HuH-7 (cell line): Measurements from ENCODE around the gene WASL.
"Not testable (repeated sequence)": the region's sequence is repeated elsewhere in the genome, so short reads cannot be mapped to it uniquely, and the experiment has no call there.

Experiments used
- DNase-seq: peaks from one replicate; pipeline ENCODE4 v3.0.0; 2011; ENCODE audit warnings: low spot score

The WASL gene

DNA sequence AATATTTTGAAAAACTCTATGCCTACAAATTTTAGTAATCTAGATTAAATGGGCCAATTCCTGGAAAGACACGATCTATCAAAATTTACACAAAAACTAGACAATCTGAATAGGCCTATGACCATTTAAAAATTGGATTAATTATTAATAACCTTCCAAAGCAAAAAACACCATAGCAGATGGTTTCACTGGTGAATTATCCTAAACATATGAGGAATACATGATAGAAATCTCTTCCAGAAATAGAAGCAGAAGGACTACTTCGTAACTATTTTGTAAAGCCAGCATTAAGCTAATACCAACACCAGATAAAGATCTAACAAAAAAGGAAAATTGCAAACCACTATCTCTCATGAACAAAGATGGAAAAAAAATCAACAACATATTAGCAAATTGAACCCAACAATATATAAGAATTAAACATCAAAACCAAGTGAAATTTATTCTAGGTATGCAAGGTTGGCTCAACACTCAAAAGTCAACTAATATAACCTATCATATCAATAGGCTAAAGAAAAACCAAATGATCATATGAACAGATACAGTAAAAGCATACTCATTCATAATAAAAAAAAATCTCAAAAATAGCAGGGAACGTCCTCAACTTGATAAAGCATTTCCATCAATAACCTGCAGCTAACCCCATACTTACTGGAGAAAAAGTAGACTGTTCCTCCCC is 16.3 kb downstream of the WASL start:
- DNase-seq: no peak

DNA sequence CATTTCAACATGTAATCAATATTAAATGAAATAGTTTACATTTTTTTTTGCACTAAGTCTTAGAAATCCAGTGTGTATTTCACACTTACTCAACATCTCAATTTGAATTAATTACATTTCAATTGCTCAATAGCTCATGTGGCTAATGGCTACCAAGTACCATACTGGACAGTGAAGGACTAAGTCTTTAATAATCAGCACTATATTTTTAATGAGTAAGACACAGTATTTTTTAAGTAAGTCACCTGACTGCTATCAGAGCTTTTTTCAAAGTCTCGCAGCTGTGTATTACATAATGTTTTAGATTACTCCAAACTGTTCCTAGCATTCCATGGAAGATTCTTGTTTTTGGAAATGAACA is 19.6 kb downstream of the WASL start:
- no peak for DNase-seq

DNA sequence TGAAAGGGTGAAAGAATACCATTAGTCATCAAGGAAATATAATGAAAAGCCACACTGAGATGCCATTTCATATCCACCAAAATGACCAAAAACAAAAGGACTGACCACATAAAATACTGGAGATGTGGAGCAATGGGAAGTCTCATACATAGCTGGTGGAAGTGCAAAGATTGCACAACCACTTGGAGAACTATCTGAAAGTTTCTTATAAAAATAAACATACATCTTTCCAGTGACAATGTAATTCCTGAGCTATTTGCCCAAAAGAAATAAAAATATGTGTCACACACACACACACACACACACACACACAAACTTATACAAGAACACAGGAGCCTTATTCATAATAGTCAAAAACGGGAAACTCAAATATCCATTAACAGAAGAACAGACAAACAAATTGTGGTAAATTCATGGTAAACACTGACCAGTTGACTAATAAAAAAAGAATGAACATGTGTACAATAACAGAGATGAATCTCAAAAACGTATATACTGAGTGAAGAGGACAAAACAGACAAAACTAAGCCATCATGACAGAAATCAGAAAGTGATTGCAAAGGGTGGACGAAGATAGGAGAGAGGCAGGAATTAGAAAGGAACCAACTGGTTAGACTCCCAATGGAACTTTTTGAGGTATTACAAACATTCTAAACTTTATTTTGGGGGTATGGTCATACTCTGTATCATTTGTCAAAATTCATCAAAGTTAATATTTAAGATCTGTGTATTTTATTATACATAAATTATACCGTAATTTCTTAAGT is 21.5 kb downstream of the WASL start:
- DNase-seq: no peak

DNA sequence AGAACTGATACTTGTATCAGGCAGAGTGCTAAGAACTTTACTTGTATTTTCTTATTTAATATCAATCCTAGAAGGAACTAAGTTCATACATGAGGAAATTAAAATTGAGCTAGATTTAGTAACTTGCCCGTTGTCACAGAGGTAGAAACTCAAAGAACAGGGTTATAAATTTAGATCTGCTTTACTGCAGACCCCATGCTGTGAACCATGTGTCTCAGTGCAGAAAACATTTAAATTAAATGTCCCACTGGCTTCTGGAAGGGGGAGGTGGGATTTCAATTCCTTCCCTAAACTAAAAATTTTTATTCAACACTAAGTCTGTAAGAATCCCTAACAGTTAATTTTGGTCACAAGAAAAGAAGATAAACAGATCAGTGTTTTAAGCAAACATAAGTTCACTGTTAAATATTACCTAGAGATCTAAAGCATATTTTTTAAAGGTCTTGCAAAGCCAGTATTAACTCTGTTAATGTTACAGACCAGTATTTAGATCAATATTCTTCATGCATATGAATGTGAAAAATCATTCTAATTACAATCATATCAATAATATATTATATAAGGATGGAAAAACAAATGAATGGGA is 23.1 kb downstream of the WASL start:
- DNase-seq: no peak

DNA sequence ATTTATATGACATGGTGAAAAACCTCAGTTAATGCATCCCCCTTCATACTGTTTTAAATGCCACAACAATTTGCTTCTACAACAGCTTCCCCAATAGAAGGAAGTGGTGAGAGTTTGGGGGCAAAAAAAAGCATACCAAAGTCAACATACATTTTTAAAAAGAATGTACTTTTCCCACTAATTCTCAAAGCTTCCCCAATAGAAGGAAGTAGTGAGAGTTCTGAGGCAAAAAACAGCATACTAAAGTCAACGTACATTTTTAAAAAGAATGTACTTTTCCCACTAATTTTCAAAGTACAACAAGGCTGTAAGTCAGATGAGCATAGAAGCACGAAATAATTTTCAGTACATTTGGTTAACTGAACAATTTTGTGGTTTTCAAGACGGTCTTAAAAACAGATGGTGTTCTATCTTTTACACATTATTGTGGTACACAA is 24.0 kb downstream of the WASL start:
- no peak for DNase-seq

DNA sequence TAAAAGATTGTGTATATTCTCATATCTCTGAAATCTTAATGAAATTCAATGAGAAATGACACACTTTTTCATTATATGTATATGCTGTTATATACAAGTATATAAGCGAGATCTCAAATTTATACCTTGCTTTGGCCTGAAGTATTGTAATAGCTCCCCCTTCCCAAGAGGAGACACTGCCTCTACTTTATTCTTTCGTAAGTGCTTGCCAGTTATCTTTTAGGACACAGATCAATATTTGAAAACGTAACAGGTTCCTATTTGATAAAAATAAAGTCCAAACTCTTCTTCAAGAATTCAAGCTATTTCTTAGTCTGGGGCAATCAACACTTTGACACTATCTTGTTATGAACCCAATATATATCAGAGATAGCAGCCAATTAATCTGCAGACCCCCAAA is 24.9 kb downstream of the WASL start:
- no peak for DNase-seq

DNA sequence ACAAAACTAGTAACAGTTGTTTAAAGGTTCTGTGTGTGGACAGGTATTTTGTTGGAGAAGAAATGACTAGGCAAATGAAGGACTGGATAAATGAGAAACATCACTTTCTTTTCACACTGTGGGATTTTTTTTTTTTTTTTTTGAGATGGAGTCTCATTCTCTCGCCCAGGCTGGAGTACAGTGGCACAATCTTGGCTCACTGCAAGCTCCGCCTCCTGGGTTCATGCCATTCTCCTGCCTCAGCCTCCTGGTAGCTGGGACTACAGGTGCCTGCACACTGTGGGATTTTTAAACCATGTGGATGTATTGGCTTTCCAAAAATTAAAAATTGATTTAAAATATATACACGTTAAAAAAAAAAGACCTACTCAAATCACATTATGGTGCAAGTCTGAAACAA is 28.3 kb downstream of the WASL start:
- DNase-seq: not testable (repeated sequence)

DNA sequence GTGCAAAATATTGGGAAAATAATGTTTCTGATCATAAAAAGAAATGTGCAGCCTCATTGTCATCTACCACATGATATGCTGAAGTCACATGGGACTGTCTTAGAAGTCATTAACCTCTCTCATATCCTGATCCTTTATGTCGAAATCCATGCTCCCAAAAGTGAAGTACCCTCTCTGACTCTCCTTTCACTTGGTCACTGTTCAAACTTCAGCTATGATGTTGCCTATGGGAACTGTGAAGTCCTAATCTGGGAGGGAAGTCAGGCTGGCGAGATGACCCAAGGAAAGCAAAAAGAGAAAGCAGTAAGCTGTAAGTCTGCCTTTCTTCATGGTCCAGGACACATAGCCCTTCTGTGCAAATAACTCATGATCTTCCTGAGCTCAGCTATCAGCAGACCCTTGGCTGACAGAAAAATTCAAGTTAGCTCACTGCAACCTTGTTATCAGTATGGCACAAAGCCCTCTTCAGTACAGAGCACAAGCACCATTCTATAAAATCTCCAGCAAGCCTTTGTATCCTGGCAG is 29.5 kb downstream of the WASL start:
- DNase-seq: no peak

DNA sequence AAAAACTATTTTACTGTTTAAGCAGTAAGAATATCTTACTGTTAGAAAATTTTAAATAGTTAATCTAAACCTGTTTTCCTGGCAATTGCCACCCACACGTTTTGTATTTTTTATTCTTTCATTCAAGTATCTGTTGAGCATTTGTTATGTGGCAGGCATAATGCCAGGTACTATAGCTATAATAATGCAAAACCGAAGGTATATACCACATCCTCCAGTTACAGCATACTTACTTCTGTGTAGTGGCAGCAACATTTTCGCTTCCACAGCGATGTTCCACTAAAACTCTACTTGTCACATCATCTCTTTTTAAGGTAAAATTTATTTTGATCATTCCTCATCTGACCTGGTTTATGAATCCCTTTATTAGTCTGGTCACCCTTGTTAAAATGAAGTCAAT is 30.0 kb downstream of the WASL start:
- DNase-seq: no peak

DNA sequence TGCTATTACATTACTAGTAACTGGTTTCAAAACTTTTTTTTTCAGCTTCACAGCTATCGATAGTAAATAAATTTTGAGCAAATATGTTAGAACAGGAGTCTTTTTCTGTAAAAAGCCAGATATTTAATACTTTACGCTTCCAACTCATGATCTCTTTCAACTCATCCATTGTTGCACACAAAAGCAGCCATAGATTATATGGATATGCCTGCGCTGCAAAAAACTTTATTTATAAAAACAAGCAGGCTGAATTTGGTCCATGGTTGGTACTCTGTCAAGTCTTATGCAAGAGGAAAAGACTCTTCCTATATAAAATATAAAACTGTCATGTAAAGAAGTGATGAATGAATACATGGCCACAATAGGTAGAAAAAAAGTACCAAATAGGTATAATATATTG is 31.1 kb downstream of the WASL start:
- DNase-seq: no peak

DNA sequence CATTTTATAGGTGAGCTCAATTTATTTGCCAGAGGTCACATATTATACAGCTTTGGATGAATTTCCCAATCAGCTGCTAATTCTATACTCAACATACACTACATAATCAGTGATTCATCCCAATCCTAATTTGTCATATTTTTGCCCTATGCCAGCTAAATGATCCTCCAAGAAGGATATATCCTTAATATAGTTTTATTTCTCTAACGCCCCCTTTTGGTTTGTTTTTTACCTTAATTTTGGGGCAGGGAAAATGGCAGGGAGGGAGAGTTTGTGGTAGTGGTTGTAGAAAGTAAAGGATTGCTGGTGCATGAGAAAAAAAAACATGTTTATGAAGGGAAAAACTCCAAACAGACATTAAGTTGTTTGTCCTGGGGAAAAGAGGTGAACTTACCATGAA is 31.9 kb downstream of the WASL start:
- no peak for DNase-seq

DNA sequence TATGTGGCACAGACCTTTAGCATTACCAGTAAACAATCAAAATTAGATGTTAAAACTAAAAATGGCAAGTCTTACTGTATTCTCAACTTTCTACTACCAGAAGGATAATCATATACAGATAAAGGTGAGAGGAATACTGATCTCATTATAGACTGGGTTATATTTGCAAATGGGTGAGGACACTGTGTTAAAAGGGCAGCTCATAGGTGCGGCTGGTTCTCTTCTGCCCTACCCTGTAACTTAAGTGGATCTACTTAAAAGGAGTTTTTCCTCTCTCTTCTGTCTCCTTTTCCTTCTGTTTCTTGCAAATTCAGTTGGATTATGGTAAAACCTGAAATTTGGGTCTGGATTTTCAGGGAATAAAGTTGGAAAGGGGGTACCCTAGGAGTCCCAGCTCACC is 33.0 kb downstream of the WASL start:
- no peak for DNase-seq

DNA sequence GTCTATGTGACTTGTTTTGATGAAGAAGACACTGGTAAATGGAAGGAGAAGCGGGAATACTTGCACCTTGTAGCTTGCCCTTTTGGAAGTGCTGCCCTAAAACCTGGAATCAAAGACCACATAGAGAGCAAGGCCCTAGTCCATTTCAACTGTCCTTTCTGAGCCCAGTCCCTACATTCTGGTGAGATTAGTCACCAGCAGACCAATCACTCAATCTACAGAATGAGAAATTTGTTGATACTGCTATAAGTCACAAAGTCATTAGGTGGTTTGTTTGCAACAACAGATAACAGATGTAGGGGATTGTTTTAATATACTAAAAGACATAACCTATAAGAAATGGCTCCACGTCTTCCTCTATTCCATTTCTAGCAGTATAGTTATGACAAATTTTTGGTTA is 33.6 kb downstream of the WASL start:
- DNase-seq: no peak

DNA sequence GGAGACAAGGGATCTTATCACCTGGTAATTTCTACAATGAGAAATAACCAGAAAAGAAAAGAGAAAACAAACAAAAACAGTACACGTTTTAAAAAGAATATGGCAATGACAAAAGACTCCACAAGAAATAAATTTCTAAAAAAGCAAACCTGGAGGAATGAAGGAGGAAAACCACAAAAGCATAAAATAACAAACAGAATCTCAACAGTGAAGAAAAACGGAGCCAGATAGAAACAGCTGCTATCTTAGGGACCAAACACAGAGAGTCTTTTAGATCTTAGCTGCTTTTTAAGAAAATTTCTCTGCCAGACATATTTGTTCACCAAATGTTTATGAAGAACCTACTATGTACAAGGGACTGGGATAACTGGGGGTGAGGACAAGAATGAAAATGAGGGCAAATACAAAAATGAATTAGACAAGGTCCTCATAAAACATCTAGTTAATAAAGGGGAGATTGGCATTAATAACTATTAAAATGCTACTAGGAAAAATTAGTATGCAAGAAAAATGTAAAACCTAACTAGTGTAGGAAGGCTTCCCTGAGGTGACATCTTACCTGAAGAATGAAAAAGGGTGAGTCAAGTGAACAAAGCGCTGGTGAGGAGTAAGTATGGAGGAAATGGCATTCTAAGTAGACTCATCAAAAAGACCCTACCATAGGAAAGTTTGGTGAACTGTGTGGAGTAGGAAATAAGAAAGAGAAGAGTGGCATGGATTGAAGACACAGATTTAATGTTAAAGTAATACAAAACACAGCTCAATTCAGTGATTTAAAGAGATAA is 34.3 kb downstream of the WASL start:
- DNase-seq: no peak

DNA sequence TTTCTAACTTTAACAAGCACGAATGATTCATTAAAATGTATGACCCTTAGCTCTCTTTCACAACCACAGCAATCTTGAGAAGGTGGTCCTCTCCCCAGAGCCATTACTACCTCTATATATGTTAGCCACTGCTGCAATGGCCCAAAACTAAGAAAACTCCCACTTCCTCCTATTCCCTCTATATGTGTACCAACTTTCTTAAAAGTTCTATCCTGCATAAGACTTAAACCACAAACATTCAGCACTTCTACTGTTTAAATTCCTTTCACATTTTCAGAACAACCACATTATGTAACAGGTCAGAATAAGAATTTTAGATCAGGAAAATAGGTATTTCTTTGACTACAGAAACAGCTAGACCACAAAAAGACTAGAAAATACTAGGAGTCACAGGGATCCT is 36.2 kb downstream of the WASL start:
- no peak for DNase-seq

DNA sequence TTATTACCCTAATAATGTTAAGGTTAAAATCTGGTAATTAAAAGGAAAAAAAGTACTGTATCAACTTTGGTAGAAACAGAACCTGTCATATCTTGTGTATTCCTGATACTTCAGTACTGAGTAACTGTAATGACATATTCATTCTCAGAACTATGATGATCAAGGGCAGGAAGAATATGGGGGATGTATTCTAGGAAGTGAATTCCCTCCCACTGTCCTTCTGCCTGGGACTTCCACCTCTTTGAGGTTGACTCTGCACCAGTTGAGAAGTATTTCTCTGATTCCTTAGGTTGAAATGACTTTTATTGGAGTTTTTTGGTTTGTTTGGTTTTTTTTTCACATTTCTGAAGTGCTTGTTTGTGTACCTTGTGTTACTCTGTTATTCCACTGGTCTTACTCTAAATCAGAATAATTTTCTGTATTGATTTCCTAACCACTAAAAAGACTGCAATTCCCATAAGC is 36.9 kb downstream of the WASL start:
- no peak for DNase-seq

DNA sequence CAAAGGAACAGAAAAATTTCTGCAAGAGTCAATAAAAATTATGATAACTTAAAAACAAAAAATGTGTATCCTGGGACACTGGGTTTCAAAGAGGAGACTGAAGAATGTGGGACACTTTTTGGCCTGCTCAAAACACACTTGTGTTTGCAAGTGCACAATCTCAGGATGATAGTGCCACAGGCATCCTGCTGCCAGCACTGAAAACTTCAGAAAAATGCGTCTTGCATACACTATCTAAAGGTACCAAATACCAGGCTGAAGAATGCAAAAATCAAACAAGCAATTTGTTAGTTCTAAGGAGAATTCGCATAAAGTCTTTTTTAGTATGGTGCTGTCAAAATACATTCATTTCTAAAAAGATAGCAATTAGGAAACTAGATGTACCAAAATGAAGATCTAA is 38.1 kb downstream of the WASL start:
- DNase-seq: no peak

DNA sequence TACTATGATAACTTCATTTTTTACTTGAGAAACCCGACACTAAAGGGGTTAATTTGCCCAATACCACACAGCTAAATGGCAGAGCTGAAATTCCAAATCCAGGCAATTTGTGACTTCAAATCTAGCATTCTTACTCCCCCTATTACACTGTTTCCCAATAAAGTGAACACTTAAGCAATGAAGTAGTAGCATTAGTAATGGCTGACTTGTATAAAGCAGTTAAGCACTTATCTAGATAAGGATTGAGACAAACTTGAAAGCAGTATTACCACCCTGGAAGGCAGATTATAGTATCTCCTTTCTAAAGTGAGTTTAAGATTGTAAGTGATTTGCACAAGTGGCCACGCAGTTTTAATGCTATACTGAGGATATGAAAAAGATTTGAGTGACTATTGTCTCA is 39.3 kb downstream of the WASL start:
- DNase-seq: no peak

DNA sequence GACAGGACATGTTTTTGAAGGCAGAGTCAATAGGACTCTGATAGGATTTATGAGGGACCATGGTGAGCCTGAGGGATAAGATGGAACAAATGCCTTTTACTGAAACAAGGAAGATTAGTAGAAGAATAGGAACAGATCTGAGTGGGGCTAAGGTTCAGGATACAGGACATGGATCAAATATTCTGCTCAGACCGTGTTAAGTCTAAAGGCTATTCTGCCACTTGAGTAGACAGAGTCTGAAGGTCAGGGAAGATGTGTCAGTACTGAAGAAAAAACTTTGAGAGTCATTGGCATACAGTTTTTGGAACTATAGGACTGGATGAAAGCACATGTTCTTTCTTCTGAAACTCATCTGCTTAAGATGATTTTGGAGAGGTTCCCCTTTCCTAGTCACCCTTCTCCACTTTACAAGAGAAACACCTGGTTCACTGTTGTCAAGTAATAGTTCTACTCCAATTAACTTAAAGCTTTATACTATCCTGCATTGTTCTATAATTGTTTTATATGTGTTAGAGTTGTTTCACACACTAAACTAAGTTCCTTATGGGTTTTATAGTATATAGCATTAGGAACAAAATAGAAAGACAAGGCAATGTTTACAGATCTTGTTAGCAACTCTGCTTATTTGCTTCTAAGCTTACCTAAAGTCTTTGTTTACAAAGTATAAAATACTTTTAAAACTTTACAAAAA is 43.4 kb downstream of the WASL start:
- DNase-seq: no peak

DNA sequence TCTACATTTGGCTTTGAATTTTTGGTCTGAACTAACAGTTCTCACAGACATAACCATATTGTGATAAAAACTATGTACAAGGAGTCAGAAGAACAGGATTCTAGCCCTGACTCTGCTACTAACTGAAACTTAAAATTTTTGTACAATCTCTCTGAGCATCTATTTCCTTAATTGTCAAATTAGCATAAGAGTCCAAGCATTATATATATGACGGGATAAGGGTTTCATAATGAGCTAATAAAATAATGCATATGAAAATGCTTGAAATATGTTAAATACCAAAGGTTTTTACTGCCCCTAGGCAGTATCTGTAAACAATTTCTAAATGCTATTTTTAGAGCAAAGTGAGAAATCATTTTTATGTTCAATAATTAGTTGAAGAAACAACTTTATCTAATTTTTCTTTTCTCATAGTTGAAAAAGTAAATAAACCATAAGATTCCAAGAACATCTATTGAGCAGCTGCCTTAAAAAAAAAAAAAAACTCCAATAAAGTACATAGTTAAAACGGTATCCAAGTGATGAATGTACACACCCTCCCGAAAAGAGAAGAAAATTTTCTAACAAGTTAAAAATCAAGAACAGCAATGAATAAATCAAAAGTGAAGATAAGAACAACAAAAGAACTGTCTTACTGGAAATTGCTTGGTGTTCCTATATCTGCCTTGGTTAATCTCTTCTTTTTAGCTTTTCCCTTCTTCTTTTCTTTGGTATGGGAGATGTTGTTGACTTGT is 52.7 kb downstream of the WASL start:
- DNase-seq: no peak

DNA sequence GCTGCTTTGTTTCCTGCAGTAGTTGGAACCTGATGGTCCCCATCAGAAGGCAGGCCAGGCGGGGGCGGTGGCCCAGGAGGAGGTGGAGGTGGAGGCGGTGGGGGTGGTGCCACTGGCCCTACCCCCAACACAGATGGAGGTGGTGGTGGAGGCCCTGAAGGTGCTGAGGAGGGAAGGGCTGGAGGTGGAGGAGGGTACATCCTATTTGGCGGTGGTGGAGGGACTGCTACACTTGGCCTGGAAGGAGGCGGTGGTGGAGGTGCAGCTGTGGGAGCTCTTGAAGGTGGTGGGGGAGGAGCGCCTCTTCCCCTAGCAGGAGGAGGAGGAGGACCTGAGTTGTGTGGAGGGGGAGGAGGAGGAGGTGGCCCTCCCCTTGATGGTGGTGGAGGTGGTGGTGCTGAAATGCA is 56.3 kb downstream of the WASL start:
- no peak for DNase-seq
